Testis (tissue), 2 donors: Measurements from ENCODE around the gene RNF44.

ENCODE experiments used
- POLR2A ChIP-seq: fragments of 450-650 bp; IDR thresholded peaks from one replicate; pipeline ENCODE4 v1.6.1; 2017; ENCODE audit warnings: antibody characterized with exemption, mild to moderate bottlenecking, moderate library complexity
- TF ChIP-seq, protein P1 (sequence below), 3 experiments: fragments of 450-650 bp in 2 of 3; fragments of 200-600 bp in 1 of 3; sonication (generic) in 1 of 3; IDR thresholded peaks; one replicate each; pipeline ENCODE4 v1.5.1; 2016 to 2019; ENCODE audit warnings: antibody characterized with exemption in 3 of 3, mild to moderate bottlenecking in 2 of 3, moderate library complexity in 1 of 3

DNA sequence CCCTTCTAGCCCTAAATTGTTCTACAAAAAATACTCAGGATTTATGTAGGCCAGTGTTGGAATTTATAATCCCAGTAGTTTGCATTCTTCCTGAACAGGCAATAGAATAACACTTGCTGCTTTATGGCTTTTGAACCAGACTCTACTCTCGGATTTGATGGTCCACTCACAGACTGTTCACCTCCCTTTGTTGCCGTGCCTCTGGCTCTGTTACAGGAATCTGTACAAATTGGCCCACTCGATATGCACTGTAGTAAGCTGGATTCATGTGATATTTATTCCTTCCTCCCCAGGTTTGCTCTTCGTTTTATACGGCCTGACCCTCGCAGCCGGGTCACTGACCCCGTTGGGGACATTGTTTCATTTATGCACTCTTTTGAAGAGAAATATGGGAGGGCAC, 45.3 kb downstream of the RNF44 start:
- TF ChIP-seq POLR2A: no peak
- TF ChIP-seq, protein P1, sequence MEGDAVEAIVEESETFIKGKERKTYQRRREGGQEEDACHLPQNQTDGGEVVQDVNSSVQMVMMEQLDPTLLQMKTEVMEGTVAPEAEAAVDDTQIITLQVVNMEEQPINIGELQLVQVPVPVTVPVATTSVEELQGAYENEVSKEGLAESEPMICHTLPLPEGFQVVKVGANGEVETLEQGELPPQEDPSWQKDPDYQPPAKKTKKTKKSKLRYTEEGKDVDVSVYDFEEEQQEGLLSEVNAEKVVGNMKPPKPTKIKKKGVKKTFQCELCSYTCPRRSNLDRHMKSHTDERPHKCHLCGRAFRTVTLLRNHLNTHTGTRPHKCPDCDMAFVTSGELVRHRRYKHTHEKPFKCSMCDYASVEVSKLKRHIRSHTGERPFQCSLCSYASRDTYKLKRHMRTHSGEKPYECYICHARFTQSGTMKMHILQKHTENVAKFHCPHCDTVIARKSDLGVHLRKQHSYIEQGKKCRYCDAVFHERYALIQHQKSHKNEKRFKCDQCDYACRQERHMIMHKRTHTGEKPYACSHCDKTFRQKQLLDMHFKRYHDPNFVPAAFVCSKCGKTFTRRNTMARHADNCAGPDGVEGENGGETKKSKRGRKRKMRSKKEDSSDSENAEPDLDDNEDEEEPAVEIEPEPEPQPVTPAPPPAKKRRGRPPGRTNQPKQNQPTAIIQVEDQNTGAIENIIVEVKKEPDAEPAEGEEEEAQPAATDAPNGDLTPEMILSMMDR (IDR thresholded peaks at IDR 0.05): no peak
